Neuronal stem cell (in vitro differentiated cells): ENCODE results near the gene C6orf132.

Source experiments
- DNase-seq: peaks from one replicate; pipeline ENCODE4 v3.0.0-alpha.2; 2013; ENCODE audit warnings: low spot score
- H2AFZ ChIP-seq: one replicate; pipeline ENCODE4 v1.6.1; 2013; ENCODE audit warnings: mild to moderate bottlenecking, low read length, inconsistent platforms
- H2AK5ac ChIP-seq: 2 replicates; pipeline ENCODE4 v1.6.1; 2013; ENCODE audit warnings: low read depth, mild to moderate bottlenecking, inconsistent platforms, low read length, moderate library complexity, mixed read lengths
- H2BK120ac ChIP-seq: 2 replicates; pipeline ENCODE4 v1.6.1; 2013; ENCODE audit warnings: low read depth, mild to moderate bottlenecking, inconsistent platforms, low read length, moderate library complexity, mixed read lengths
- H2BK12ac ChIP-seq: one replicate; pipeline ENCODE4 v1.6.1; 2013; ENCODE audit warnings: low read length, inconsistent platforms
- H2BK15ac ChIP-seq: 2 replicates; pipeline ENCODE4 v1.6.1; 2013; ENCODE audit warnings: mild to moderate bottlenecking, low read length, inconsistent platforms, mixed read lengths
- H2BK5ac ChIP-seq: one replicate; pipeline ENCODE4 v1.6.1; 2013; ENCODE audit warnings: inconsistent platforms, mild to moderate bottlenecking, low read length, moderate library complexity
- H3K14ac ChIP-seq: one replicate; pipeline ENCODE4 v1.6.1; 2013; ENCODE audit warnings: low read length, inconsistent platforms
- H3K18ac ChIP-seq: 2 replicates; pipeline ENCODE4 v1.6.1; 2013; ENCODE audit warnings: low read length, inconsistent platforms
- H3K23ac ChIP-seq: 2 replicates; pipeline ENCODE4 v1.6.1; 2013; ENCODE audit warnings: low read depth, mild to moderate bottlenecking, mixed read lengths, low read length, inconsistent platforms; ENCODE audit not compliant: poor library complexity
- H3K27ac ChIP-seq: replicated peaks from 3 replicates; pipeline ENCODE4 v1.5.1; 2013; ENCODE audit warnings: low read length, inconsistent platforms
- H3K27me3 ChIP-seq, 3 experiments: 2 replicates each; pipeline ENCODE4 v1.6.1; 2013; ENCODE audit warnings: low read length in 3 of 3, mild to moderate bottlenecking in 2 of 3, inconsistent platforms in 1 of 3, low read depth in 1 of 3, mixed read lengths in 1 of 3, moderate library complexity in 1 of 3; ENCODE audit not compliant: control insufficient read depth in 3 of 3, insufficient read depth in 3 of 3
- H3K36me3 ChIP-seq, 2 donors: replicated peaks in 1 of 2; 2 replicates each; pipeline ENCODE4 v1.6.1; 2013; ENCODE audit warnings: low read length in 2 of 2; ENCODE audit not compliant: control insufficient read depth in 2 of 2, insufficient read depth in 2 of 2
- H3K4ac ChIP-seq: 2 replicates; pipeline ENCODE4 v1.6.1; 2013; ENCODE audit warnings: inconsistent platforms, mild to moderate bottlenecking, low read length, moderate library complexity
- H3K4me1 ChIP-seq, 2 donors: 1 replicate in 1 of 2; 2 replicates in 1 of 2; pipeline ENCODE4 v1.6.1; 2013; ENCODE audit warnings: low read length in 2 of 2, low read depth in 1 of 2; ENCODE audit not compliant: control insufficient read depth in 2 of 2, insufficient read depth in 1 of 2
- H3K4me2 ChIP-seq: one replicate; pipeline ENCODE4 v1.6.1; 2013; ENCODE audit warnings: mild to moderate bottlenecking, low read length, inconsistent platforms; ENCODE audit not compliant: insufficient read depth, poor library complexity, severe bottlenecking
- H3K4me3 ChIP-seq, 2 donors: 2 replicates each; pipeline ENCODE4 v1.5.1; 2013; ENCODE audit warnings: low read length in 2 of 2, mild to moderate bottlenecking in 2 of 2, inconsistent platforms in 1 of 2, moderate library complexity in 1 of 2
- H3K79me1 ChIP-seq: one replicate; pipeline ENCODE4 v1.6.1; 2013; ENCODE audit warnings: low read depth, mild to moderate bottlenecking, inconsistent platforms, low read length, moderate library complexity
- H3K9ac ChIP-seq: one replicate; pipeline ENCODE4 v1.6.1; 2013; ENCODE audit warnings: mild to moderate bottlenecking, low read depth, low read length, inconsistent platforms; ENCODE audit not compliant: poor library complexity
- H3K9me3 ChIP-seq, 2 donors: replicated peaks in 1 of 2; 2 replicates each; pipeline versions ENCODE3 to v1.6.1; 2013; ENCODE audit warnings: low read length in 2 of 2, mild to moderate bottlenecking in 2 of 2, inconsistent platforms in 1 of 2, low read depth in 1 of 2, mixed read lengths in 1 of 2, moderate library complexity in 1 of 2; ENCODE audit not compliant: control insufficient read depth in 2 of 2, insufficient read depth in 1 of 2
- H4K8ac ChIP-seq: one replicate; pipeline ENCODE4 v1.6.1; 2013; ENCODE audit warnings: low read depth, mild to moderate bottlenecking, inconsistent platforms, low read length, moderate library complexity
- H4K91ac ChIP-seq: one replicate; pipeline ENCODE4 v1.6.1; 2013; ENCODE audit warnings: low read length, low read depth, mild to moderate bottlenecking, inconsistent platforms; ENCODE audit not compliant: poor library complexity
- WGBS, 2 donors: extraction: QIAGEN DNeasy Blood & Tissue Kit; methylation state at CpG; one replicate each; pipeline ENCODE4 v1.1.7; 2013; ENCODE audit warnings: missing lambda C conversion rate in 2 of 2, mixed read lengths in 1 of 2; ENCODE audit not compliant: insufficient read length in 2 of 2, insufficient replicate concordance in 1 of 2; ENCODE audit errors: extremely low coverage in 2 of 2; 5-methylcytosine and 5-hydroxymethylcytosine counted together

C6orf132 gene

DNA sequence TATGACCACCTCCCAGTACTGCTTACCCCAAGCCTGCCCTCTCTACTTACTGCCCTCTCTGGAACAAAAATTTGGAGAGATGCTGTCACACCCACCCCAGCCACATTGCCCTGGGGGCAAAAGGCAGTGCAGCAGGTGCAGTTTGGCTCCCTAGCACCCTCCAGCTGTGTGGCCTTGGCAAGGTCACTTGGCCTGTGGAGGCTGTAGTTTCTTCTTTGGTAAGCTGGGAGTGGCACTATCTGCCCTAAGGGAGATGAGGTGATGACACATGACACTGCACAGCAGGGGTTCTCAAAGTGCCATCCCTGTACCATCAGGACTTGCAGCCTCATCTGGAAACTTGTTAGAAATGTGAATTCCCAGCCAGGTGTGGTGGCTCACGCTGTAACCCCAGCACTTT is 47.3 kb downstream of the C6orf132 start:
- Histone ChIP-seq H3K23ac (no peak overlapping the region), H3K4me2 (no peak overlapping the region), H2AK5ac (peak overlapping the region; percentile 6), H3K79me1 (no peaks in the 10 kb centered on the region), H3K14ac (no peak overlapping the region), H4K8ac (no peak overlapping the region), H2BK15ac (no peak overlapping the region), H3K27me3 (peaks cover 0 to 5% (median 0%) of the 10 kb centered on the region in 3 experiments), H2BK120ac (no peak overlapping the region), H4K91ac (no peak overlapping the region), H3K4me1 (peaks cover 2% of the 10 kb centered on the region in 2 donors), H2BK5ac (no peak overlapping the region), H3K9ac (peak overlapping the region; percentile 2), H2AFZ (no peak overlapping the region), H3K27ac (no peak overlapping the region), H3K4me3 (no peak overlapping the region), H3K18ac (no peak overlapping the region), H3K36me3 (no peaks in the 10 kb centered on the region), H3K9me3 (no peaks in the 10 kb centered on the region), H3K4ac (no peak overlapping the region), H2BK12ac (no peak overlapping the region)
- WGBS, 2 donors = no CpG with 5 or more reads among the region's 1 CpG
- DNase-seq = no peak

DNA sequence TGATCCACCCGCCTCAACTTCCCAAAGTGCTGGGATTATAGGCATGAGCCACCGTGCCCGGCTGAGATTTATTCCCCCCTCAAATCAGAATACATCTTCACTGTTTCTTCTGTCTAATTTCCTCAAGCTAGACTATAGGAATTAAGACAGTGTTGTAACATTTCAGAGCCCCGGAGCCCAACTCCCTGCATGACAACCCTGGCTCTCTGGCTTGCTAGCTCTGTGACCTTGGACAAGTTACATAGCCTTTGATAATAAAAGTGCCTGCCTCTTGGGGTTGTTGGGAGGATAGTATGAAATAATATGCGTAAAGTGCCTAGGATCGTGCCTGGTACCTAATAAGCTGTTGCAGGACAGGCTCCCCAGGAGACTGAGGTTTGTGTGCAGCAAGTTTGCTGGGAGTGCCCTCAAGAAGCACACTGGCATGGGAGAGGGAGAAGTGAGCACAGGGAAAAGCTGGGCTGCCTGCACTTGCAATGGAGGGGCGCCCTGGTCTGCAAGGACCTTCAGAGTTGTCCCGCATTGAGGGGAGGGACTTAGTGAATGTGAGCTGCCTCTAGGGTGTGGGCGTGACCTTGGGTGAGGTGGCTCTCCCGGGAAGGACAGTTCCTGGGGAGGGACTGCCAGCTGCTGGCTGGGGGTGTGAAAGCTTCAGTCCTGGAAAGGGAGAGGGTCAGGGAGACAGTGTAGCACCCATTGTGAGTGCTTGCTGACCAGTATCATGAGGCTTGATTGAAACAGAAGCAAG is 48.7 kb downstream of the C6orf132 start:
- H2BK120ac ChIP-seq = no peak overlapping the region
- H2AK5ac ChIP-seq = no peak overlapping the region
- no peaks in the 10 kb centered on the region for H3K36me3 ChIP-seq
- no peak overlapping the region for H3K4me3 ChIP-seq
- H4K8ac ChIP-seq = no peak overlapping the region
- H3K27ac ChIP-seq = no peak overlapping the region
- no CpG with 5 or more reads among the region's 10 CpGs for WGBS, 2 donors
- no peak overlapping the region for H3K14ac ChIP-seq
- H3K27me3 ChIP-seq = no peaks in the 10 kb centered on the region
- DNase-seq = no peak
- H3K4me1 ChIP-seq = peaks cover 0 to 2% of the 10 kb centered on the region in 2 donors
- no peak overlapping the region for H4K91ac ChIP-seq
- H3K23ac ChIP-seq = peak overlapping the region; percentile 76
- no peak overlapping the region for H2BK15ac ChIP-seq
- H2BK5ac ChIP-seq = no peak overlapping the region
- peak overlapping the region; percentile 27 for H3K18ac ChIP-seq
- H3K4me2 ChIP-seq = no peak overlapping the region
- no peak overlapping the region for H2AFZ ChIP-seq
- H3K9me3 ChIP-seq = no peaks in the 10 kb centered on the region
- no peak overlapping the region for H3K4ac ChIP-seq
- no peak overlapping the region for H2BK12ac ChIP-seq
- H3K79me1 ChIP-seq = no peaks in the 10 kb centered on the region
- H3K9ac ChIP-seq = no peak overlapping the region

DNA sequence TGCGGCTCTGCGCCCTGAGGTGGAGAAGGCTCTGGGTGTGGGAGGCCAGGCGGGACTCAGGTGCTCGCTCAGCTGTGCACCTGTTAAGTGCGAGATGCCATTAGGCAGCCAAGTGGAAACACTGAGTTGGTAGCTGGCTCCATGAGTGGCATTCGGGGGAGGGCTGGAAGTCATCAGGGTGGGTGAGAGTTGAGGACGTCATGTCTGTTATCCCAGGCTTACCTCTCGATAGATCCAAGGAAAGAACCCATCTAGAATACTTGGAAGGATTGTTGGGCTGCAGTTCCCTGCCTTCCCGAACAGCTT is 50.7 kb downstream of the C6orf132 start:
- Histone ChIP-seq H2BK15ac (no peak overlapping the region), H3K14ac (no peak overlapping the region), H3K9ac (no peak overlapping the region), H3K4ac (no peak overlapping the region), H4K8ac (no peak overlapping the region), H3K4me1 (peaks cover 0 to 5% of the 10 kb centered on the region in 2 donors), H2AK5ac (no peak overlapping the region), H3K23ac (no peak overlapping the region), H3K18ac (no peak overlapping the region), H3K9me3 (no peaks in the 10 kb centered on the region), H3K27me3 (peaks cover 0 to 2% (median 0%) of the 10 kb centered on the region in 3 experiments), H3K27ac (no peak overlapping the region), H2BK5ac (no peak overlapping the region), H4K91ac (no peak overlapping the region), H3K36me3 (peaks cover 0 to 2% of the 10 kb centered on the region in 2 donors), H3K79me1 (no peaks in the 10 kb centered on the region), H2BK120ac (no peak overlapping the region), H3K4me3 (no peak overlapping the region), H2AFZ (no peak overlapping the region), H3K4me2 (no peak overlapping the region), H2BK12ac (no peak overlapping the region)
- no CpG with 5 or more reads among the region's 9 CpGs for WGBS, 2 donors
- no peak for DNase-seq

DNA sequence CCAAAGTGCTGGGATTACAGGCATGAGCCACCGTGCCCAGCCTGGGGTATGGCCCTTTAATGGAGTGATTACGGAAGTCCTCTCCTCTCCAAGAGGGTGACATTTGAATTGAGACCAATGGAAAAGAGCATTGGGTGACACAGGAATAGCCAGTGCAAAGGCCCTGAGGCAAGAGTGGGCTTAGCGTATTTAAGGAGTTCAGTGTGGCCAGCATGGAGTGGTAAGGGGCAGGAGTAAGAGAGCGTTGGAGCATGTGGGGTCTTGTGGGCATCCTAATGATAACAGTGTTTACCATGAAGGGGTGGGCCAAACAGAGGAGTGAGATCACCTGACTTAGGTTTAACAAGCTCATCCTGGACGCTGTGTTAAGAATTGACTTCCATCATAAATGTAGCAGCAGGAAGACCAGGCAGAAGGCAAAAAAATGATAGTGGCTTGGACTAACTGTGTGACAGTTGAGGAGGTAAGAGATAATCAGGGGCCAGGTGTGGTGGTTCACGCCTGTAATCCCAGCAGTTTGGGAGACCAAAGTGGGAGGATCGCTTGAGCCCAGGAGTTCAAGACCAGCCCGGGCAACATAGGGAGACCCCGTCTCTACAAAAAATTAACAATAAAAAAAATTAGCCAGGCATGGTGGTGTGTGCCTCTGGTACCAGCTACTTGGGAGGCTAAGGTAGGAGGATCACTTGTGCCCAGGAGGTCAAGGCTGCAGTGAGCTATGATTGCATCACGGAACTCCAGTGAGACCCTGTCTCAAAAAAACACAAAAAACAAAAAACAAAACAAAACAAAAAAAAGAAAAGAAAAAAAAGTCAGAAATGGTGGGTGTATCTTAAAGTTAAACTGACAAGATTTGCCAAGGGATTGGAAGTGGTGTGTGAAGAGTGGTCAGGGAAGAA is 51.4 kb downstream of the C6orf132 start:
- Histone ChIP-seq H3K9ac (no peak overlapping the region), H3K18ac (no peak overlapping the region), H3K27ac (no peak overlapping the region), H2AK5ac (no peak overlapping the region), H2BK15ac (no peak overlapping the region), H2AFZ (no peak overlapping the region), H3K23ac (no peak overlapping the region), H3K4me3 (no peak overlapping the region), H4K91ac (no peak overlapping the region), H3K4me1 (peaks cover 0 to 5% of the 10 kb centered on the region in 2 donors), H3K4ac (no peak overlapping the region), H2BK120ac (no peak overlapping the region), H4K8ac (no peak overlapping the region), H3K27me3 (peaks cover 0 to 3% (median 0%) of the 10 kb centered on the region in 3 experiments), H3K4me2 (no peak overlapping the region), H2BK5ac (no peak overlapping the region), H3K79me1 (no peaks in the 10 kb centered on the region), H3K9me3 (no peaks in the 10 kb centered on the region), H2BK12ac (no peak overlapping the region), H3K36me3 (peaks cover 0 to 2% of the 10 kb centered on the region in 2 donors), H3K14ac (no peak overlapping the region)
- no CpG with 5 or more reads among the region's 10 CpGs for whole genome bisulfite sequencing, 2 donors
- DNase-seq = no peak
